DMS79 (cell line): ENCODE data around the gene SLC8A1.

Experiments used
- DNase-seq: peaks from one replicate; lab custom pipeline; 2025; lab: John Stamatoyannopoulos, UW

SLC8A1 gene

DNA sequence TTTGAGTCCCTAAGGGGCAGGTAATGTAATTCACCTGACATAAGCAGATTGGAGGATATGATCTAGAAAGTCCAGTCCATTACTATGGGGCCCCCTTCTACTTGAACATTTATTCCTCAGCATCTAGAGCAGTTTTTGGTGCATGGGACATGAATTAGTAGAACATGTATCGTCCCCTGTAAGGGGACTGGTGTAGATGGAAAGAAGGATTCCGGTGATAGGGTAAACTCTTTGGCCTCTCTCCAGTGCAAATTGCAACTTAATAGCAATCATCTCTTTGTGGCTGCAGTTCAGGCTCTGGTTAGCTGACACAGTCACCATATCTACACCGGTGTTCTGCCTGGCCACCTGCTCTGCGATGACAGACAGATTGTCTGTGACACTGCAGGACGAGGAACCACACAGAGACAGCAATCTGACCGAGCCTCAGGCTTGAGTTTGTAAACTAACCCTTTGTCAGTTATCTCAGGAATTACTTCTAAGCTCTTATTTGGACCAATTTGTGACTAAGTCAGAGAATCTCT is 6.4 kb upstream of the SLC8A1 start:
- no peak for DNase-seq

DNA sequence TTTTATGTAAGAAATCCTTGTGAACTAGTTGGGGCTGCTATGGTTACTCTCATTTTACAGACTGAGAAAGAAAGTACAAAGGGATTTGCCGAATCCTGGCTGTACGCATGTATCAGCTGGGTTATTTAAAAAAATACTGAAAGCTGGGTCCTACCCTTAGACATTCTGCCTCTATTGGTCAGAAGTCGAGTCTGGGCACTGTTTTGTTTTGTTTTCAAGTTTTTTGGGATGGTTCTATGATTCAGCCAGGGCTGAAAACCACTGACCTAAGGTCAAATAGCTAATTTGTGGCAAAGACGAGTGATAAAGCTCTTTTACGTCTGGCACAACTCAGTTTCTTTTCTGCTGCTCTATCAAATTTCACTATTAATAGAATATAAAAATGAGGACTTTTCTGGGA is 5.9 kb upstream of the SLC8A1 start:
- no peak for DNase-seq

DNA sequence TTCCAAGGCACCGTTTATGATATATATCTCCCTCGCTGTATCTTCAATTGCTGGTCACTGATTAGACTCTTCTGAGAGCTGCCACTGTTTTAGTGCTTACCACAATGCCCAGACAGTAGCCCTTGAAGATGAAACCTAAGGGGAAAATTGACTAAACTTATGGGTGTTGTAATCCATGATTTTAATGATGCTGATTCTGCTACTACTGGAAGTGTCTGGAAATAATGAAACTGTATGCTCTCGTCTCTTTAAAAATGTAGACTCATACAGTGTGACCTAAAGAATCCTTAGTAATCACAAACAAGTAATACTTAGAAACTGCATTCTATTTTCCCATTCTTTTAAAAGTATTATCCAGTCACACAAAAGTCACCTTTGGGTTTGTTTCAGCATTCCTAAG is 5.5 kb upstream of the SLC8A1 start:
- no peak for DNase-seq

DNA sequence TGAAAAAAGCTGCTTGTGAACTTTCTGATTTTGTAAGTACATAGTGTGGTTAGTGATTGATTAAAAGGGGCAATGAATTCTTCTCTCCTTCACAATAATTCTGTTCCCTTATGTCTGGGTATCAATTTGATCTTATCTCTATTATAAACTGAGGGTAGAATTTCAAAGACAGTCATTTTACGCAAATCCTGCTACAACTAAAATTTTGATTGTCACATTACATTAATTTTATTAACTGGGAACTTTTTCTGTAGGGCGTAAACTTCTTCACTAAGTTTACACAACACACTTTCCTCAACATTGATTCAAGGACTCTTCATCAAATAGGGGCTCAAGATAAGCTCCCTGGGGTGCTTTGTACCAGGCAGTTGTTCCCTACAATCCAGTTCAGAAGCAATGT is 5.0 kb upstream of the SLC8A1 start:
- DNase-seq, result no peak

DNA sequence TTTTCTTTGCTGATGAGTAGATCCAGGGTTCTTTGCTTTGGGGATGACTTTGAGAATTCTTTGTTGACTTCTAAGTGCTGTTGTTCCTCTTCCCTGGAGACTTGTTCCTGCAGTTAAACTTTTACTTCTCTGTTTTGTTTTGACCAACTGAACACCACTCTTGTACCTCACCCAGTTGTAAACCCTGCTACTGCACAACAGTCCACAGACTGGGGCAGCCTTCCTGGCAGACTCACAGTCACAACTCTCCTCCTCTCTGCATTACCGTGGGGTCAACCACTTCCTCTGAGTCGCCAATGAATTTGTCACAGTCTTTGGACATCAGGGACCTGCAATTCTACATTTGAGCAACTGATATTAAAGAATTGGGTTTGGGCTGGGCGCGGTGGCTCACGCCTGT is 3.8 kb upstream of the SLC8A1 start:
- no peak for DNase-seq

DNA sequence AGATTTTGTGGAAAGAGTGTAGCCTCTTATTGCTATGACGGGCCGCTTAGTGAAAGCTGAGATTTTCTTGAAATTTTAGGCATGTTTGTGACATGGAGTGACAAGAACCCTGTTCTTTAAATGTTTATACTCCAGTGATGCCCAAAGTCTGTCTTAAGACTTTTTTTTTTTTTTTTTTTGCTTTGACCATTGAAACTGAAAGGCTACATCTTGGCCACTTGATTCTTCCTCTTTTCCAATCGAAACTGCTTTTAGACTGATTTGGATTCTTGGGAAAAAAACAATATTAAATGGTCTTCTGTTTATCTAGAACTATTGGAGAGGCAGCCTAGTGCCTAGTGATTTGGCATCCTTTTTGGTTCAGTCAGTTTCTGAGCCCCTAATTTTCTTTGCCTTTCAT is 2.4 kb upstream of the SLC8A1 start:
- DNase-seq, result no peak

DNA sequence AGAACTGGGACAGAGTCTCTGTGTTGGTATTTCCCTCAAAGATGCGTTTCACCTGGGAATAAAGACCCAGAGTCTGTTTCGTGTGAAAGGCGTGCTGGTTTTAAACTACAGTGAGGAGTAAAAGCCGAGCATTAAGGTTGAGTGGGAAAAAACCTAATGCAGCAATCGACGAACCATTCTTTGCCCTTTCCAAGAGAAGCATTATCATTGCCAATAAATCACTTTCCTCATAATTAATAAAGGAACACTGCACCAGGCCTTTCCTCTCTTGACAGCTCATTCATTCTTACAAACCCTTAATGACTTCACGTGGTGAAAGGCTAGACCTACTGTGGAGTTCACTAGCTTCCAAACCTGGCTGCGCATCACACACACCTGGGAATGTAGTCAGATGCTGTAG is 896 bp upstream of the SLC8A1 start:
- DNase-seq, result no peak

DNA sequence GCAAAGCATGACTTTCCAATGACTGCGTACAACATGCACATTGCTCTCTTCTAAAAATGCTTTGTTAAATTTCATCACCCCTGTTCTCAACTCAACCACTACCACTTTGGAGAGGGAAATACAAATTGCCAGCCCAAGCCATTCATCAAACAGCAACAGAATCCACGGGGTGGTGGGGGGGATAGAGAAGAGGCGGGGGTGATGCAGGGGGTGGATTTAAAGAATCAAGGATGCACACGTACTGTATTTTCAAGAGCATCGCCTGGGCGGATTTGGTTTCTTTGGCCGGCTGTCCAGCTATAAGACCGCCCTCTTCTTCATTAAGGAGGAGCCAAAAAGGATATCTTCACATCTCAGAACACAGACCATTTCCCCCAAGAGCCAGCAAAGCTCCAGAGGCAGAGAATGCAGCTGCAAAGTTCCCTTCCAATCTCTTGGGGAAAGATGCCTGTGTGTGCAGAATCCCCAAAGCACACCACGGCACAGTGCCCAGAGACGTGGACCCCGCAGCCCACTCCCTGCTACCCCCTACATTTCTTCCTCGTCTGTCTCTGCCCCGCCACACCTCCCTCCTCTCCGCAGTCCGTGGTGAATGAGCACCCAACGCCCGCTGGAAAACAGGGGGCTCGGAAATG is 977 bp downstream of the SLC8A1 start:
- peak; percentile 47 for DNase-seq

DNA sequence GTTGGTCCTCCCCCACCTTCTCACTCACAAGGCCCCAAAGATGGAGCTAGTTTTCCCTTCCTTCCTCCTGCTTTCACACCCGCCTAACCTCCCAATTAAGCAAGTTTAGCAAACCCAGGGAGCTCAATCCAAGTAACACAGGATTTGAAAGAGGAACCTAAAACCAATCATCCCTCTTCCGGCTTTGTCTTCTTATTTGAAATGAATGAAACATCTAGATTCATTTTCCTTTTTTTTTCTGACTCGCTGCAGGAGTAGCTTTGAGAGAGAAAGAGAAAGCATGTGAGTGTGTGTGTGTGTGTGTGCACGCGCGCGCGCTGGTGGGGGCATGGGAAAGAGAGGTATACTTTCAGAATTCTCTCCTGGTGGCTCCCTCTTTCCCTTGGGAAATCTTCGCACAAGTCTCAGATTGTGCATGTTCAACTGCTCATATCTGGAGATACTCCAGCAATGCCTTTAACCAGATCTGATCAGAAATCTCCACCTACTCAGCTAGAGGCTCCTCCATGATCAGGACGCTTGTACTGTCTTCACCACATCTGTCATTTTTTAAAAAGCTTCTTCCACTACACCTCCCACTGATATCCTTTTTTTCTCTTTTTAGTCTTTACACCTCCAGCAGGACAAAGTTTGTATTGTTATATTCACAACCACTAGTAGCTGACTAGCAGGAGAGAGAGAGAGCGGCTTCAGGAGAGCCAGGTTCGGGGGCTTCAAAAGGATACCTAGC is 1.7 kb downstream of the SLC8A1 start:
- DNase-seq, result no peak

DNA sequence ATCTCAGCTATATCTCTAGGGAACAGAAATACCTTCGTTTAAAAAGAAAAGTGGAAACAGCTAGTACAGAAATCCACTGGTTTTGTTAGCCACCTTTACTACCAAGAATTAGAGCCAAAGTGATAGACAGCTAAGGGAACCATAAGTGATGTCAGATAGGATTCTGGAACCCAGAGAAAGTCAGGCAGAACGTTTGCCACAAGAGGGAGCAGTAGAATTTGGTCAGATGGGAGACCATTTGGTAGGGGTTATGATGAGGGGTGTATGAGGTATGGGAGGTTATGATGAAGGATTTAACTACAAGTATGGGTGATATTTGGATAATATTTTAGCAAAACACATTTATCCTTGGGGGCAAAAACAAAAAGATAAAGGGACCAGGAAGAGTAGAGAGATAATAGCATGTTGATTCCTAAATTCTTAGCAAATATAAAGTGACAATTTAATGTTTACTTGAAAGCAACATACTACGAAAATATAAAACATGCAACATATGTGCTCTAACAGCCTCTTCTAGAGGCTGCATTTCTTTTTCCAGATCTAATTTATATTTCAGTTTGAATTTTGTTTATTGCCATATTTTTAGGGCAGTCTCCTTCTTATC is 3.3 kb downstream of the SLC8A1 start:
- DNase-seq, result no peak

DNA sequence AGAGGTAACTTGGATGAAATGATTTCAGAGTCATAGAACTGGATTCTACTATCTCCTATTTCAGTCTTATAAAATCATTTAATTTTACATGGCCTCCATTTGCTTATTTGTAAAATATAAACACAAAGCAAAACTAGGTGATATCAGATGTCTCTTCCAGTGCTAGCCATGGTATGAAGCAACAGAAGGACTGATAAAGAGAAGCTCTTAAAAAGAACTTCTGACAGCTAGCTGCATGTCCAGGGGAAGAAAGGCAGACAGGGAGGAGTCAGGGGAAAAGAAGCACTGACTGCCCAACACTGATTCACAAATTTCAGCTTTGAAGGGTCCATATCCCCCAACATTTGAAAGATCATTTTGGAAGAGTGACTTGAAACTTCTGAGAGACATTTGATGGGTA is 6.4 kb downstream of the SLC8A1 start:
- DNase-seq, result no peak

DNA sequence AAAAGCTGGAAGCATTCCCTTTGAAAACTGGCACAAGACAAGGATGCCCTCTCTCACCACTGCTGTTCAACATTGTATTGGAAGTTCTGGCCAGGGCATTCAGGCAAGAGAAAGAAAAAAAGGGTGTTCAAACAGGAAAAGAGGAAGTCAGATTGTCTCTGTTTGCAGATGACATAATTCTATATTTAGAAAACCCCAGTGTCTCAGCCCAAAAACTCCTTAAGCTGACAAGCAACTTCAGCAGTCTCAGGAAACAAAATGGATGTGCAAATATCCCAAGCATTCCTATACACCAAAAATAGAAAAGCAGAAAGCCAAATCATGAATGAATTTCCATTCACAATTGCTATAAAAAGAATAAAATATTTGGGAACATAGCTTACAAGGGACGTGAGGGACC is 11.1 kb downstream of the SLC8A1 start:
- no peak for DNase-seq

DNA sequence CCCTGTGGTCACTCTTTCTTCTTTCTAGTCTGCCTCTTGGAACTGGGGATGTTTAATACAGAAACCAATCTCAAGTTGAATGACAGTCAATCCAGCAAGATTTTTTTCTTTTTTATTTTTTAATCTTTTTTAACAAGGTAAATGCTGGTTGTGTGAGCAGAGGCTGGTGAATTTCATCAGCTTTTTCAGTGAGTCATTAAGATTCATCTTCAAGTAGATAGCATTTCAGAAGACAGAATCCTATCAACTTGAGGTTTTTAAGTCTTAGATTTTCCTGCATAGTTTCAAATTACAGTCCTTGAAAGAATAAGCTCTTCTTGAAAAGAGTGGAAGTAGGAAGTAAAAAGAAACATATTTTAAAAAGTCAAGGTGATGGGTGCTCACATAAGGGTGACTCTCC is 12.4 kb downstream of the SLC8A1 start:
- DNase-seq, result no peak

DNA sequence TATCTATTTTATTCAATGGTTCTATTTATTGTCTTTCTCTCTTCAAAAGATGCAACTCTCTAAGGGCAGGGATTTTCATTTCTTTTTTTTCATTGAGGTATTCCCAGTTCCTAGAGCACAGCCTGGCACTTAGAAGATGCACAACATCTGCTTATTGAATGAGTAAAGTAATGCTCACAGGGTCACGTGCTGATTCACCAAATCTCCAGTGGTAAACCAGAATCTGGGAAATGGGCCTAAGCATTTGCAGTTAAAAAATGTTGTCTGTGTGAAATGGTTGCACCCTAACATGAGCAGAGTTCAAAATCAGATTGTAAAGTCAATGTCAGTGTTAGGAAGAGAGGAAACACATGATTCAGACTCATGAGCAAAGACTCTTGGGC is 15.8 kb downstream of the SLC8A1 start:
- no peak for DNase-seq

DNA sequence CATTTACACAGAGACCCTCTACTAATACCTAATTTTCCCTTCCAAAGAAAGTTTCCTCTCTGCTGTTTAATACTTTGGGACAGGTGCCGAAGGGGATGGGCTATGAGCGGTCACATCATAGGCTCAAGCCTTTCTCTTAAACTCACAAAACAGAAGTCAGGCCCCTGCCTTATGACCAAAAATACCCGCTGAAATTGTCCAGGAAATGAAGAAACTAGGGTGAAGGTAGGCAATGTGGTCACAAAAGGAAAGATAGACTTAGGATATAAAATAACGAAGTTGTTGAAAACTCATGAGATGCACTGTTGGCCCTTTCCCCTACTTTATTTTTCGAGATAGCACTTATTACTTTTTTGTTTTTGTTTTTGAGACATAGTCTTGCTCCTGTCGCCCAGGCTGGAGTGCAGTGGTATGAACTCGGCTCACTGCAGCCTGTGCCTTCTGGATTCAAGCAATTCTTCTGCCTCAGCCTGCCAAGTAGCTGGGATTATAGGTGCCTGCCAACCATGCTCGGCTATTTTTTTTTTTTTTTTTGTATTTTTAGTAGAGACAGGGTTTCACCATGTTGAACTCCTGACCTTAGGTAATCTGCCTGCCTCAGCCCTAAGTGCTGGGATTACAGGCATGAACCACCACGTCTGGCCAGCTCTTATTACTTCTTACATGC is 16.3 kb downstream of the SLC8A1 start:
- DNase-seq, result no peak

DNA sequence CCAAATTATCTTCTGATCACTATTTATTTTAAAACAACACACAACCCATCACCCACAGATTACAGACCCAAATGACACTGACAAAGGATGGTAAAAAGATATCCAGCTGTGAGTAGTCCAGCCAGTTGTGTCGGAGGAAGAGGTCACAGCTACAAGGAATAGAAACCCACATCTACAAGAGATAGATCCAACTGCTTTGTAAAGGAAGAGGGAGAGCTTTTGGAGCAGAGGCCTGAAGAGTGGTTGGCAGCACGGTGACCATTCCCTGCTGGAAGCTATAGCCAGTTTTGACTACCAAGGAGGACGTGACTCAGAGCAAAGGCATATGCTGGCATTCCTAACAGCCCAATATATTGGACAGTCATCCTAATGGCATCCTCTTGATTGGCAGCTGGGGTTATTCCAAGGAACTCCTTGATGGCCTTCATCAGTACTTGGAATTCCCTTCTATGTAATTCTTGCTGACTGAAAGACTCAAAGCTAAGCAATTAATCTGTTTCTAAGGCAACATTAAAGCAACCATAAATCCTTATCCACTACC is 17.1 kb downstream of the SLC8A1 start:
- no peak for DNase-seq

DNA sequence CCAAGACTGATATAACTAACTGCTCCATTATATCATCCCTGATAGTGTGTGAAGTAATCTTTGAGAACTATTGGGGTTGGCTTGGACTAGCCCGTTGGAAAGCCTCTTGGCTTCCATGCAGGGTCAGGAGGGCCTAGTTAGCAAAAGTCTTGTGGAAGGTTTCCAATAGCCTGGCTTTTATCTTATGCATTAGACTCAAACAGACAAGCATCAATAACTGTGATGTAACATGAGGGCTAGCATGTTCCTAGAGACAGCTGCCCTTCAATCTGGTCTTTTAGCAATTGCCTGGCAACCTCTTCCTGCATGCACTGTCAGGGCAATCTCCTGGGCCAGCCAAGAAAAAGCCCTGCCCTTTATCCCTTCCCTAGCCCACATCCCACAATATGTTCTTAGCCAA is 18.2 kb downstream of the SLC8A1 start:
- no peak for DNase-seq

DNA sequence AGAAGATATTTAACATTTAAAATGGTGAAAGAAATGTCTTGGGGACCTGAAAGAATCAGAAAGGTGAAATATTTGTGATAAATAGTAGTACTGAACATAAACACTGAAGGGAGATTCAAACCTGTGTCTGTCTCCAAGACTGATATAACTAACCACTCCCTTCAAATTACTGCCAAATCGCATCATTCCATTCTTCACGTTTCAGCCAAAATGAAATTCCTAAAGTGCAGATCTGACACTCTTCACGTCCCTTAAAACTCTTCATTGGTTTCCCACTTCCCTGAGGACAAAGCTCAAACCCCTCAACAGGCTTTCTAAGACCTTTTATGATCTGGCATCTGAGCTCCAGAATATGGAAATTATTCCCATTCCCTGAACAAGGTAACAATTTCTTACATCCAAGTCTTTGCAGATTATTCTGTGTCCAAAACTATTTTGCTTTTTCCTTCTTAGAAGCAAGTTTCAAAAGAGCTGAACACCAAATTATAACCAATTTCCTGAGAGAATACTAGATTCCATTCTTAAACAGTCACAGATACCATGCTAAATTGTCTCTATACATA is 18.9 kb downstream of the SLC8A1 start:
- DNase-seq, result no peak

DNA sequence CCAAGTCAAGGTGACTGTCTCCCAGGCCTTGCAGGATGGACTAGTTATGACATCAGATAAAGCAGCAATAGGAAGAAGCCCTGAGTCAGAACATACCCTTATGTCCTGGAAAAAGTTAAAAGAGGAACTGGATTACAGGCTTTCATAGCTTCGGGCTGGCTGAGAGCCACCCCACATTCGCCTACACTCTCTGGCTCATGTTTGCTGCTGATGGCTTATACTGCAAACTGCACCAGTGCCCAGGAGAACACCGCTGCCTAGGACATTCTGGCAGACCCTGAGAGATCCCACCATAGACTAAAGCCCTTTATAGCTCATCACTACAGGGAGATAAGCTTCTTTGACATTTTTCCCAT is 20.3 kb downstream of the SLC8A1 start:
- no peak for DNase-seq

DNA sequence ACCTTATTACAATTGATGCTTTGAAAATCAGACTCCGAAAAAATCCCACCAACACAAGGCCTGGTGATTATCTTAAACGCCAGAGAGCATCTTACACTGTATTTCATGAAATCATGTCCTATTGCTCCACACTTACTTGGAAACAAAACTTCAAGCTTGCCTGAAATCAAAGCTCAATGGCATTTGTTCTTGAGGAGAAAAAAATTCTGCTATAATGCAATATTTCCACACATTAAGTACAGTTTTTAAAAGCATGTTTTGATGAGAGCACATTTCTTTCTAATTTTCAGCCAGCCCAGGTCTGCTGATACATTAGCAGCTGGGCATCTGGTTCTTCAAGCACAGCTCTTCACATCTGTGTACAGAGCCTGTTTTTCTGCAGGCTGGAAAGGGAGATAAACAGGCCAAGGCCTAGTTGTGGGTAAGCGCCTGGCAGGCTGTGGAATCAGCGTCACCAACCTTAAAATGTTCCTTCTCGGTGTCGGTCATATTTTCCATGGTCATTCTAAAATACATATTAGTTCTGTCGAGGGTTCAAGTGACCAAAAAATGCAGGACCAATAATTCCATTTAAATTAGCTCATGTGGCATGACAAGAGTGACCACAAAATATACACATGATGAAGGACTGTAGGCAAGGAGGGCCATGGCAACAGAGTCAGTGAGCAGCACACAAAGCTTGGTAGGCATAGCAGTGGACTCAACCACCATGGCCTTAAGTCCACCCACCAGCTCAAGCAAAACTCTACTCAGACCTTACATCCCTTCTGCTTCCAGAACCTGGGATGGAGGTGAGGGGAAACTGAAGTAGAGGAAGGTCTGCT is 20.9 kb downstream of the SLC8A1 start:
- no peak for DNase-seq

DNA sequence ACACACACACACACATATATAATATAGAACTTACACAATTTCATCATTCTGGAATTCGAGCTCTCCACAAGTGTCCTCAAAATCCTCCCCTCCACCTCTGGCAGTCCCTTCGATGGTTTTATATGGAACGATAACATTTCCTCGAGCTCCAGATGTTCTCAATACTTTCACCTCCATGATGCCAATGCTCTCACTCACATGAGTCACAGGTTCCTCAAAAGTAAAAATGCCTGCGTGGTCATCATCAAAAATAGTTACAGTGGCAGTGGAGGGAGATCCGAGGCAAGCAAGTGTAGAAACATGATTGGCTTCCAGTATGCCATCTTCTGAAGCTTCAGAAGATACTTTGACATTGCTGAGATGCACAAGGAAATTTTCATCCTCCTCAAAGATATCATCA is 23.5 kb downstream of the SLC8A1 start:
- DNase-seq, result no peak
